K562 treated with DMSO at 1 percent for 48 hours (cell line): Measurements from ENCODE around the gene SPR. TPM values are rescaled to one million over a fixed set of nuclear protein-coding genes. Genes with fewer than 3 reads are reported as not detected.

Source experiments
- total RNA-seq: library from RNA; unstranded; fragments of 300-600 nt; gene quantifications from 2 replicates; pipeline ENCODE4 v1.2.3, GENCODE V29; 2022; ENCODE audit warnings: low replicate concordance; ENCODE audit errors: extremely low read depth

SPR gene
- total RNA-seq: not detected in 2 replicates

GRCh38 chr2:72887032-72887739 lies at the start of gene SPR:
Gene SPR (plus strand): TSS chr2:72887408. CDS start chr2:72887433, 25 bp downstream.

GRCh38 chr2:72917138-72917876 lies 30.1 kb downstream of the SPR start, which contains the start of gene EMX1:
Gene EMX1 (plus strand): TSS chr2:72917519. CDS start chr2:72917853, 334 bp downstream.

Other genes starting within 250 kb of the SPR start
- not detected in 2 replicates for gene EXOC6B, start 61.4 kb upstream of the SPR start, total RNA-seq
- not detected in 2 replicates for gene EMX1, start 30.1 kb downstream of the SPR start, total RNA-seq
- not detected in 2 replicates for gene SFXN5, start 184.3 kb downstream of the SPR start, total RNA-seq
- not detected in 2 replicates for gene RAB11FIP5, start 225.5 kb downstream of the SPR start, total RNA-seq